HCEC 1CT (cell line): ENCODE measurements around the gene LCMT2.
A peak's percentile ranks its signal among the peaks of the same experiment; 100 is the strongest.
"Not testable (repeated sequence)": the region's sequence is repeated elsewhere in the genome, so short reads cannot be mapped to it uniquely, and the experiment has no call there.

Experiments
- DNase-seq: peaks from one replicate; pipeline ENCODE4 v3.0.0-alpha.2; 2017

Gene LCMT2

GRCh38 chr15:43316016-43316970 lies 14.1 kb downstream of the LCMT2 start:
- peak; percentile 50 for DNase-seq

DNA sequence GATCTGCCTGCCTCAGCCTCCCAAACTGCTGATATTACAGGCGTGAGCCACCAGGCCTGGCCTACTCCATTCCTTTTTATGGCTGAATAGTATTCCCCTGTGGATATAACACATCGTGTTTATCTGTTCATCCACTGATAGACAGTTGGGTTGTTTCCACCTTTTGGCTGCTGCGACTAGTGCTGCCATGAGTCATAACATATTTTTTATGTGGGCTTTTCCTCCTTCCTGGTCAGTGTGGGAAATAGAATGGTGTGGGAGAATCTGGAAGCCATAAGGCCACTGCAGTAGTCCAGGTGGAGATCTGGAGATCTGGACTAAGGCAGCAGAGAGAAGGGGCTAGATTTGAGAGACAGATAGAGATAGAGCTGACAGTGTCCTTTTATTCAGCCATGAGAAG lies 16.2 kb downstream of the LCMT2 start:
- DNase-seq = peak; percentile 41

GRCh38 chr15:43312378-43312777 lies 18.0 kb downstream of the LCMT2 start:
- no peak for DNase-seq

DNA sequence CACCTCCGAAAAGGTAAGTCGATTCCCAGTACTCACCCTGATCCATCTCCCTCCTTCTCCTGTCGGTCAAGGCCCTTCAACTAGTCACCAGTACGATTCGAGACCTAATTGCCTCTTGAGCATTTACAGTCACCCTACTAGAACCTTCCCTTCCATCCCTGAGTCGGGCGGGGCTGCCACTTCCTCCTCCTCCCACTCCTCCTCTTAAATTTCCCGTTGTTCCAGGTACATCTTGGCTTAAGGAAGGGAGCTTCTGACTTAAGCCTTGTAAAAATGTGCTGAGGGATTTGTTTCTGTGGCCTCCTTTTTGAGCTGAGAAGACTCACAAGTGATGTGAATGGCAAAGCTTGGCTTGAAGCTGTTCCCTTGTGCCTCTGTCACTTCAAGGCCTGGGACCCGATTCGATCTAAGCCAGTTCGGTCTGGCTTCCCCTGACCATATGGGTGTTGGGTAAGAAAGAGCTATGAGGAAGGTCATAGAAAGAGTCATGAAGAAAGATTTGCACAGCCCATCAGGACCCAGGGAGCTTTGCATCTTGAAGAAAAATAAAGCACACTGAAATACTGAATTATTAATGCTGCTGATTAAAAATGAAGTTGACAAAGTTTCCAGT lies 28.1 kb downstream of the LCMT2 start, which contains the start of gene TGM7:
TGM7 (minus strand) TSS at position 51 of the 613 bp plus-strand sequence.
- DNase-seq = no peak

DNA sequence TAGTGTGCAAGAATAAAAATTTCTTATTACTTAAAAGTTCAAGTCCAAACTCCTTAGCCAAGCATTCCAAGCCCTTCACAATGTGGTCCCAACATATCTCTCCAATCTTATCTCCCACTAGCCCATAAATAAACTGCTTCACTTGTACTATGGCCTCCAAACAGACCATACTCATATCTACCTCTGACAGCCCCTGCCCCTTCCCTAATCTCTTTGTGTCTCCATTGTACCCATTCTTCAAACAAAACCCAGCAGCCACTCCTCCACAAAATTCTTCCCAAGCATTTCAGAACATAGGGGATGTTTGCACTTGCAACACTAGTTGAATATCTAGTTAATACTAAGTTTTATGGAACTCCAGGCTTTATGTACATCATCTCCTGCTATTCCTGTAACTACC lies 30.5 kb downstream of the LCMT2 start:
- DNase-seq = no peak

DNA sequence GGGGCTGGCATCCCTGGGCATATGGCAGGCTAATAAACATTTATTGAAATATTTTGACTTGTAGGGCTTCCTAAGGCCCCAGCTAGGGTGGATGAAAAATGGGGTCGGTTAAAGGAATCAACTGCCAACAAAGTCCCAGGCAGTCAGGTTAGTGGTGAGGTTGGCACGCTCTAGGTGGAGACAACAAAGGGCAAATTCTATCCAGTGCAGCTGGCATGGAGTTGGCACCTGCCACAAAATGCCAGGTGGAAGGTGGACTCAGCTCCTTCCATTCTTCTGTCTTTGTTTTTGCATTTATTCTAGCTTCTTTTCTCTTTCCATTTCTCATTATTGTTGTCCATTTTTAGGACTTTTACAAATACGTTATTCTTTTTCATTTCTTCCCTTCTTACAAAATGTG lies 31.0 kb downstream of the LCMT2 start:
- no peak for DNase-seq

DNA sequence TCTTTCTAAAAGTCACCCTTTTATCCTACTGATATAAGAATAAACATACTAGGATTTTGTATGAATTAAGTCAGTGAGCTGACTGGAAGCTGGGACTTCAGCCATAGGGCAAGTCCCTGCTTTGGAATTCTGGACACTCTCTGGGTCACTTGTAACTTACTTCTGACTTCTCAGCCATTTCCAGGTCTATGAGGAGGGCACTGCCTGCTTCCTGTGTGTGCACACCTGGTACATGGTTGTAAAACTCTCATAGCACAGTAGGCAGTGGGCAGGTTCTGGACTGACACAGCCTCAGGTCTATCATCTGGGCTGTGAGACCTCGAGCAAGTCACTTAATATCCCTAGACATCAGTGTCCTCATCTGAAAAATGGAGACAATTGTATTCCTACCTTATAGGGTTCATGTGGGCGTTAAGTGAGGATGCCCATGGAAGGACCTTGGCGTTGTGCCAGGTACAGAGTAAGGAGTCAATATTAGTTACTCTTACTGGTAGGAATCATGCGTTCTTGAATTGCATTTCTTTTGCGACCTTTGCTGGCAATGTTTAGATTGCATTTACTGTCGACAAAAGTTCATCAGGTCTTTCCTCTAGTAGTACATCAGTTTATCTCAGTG lies 36.2 kb downstream of the LCMT2 start:
- DNase-seq = no peak

DNA sequence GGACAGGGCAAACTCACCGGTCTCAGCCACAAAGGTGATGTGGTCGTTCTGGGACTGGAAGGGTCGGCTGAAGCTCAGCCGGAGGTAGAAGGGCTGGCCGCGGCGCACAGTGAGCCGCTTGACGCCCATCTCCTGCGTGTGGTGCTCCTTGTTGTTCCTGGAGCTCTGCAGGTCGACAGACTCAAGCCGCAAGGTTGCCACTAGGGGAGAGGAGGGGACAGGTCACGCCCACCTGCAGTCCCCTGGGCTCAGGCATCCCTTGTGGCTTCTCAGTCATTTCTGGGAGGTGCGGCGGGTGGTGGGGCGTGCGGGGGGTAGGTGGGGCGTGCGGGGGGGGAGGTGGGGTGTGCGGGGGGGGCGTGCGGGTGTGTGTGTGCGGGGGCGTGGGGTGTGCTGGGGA lies 36.9 kb downstream of the LCMT2 start:
- no peak for DNase-seq

- DNase-seq = peak; percentile 52
Observed at GRCh38 chr15:43292375-43293078, 37.8 kb downstream of the LCMT2 start.

- DNase-seq = not testable (repeated sequence)
Observed at GRCh38 chr15:43289656-43290055, 40.7 kb downstream of the LCMT2 start.

- no peak for DNase-seq
Observed at GRCh38 chr15:43287254-43287653, 43.1 kb downstream of the LCMT2 start.

GRCh38 chr15:43286074-43286473 lies 44.3 kb downstream of the LCMT2 start:
- no peak for DNase-seq

GRCh38 chr15:43285609-43286037 lies 44.8 kb downstream of the LCMT2 start:
- peak; percentile 64 for DNase-seq

DNA sequence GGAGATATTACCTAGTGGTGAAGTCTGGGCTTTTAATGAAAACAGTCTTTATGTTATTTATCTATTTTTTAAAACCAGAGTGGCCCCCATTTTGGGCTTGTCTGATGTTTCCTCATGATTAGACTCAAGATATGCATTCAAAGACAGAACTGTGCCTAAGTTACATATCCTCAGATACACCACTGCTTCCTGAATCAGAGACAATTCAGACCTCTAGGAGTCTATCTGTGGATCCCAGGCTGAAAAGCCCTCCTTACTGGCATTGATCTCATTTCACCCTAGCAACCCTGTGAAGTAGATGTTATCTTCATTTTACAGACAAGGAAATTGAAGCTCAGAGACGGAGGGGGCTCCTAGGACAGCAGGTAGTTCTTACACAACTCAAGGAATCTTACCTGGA lies 46.8 kb downstream of the LCMT2 start:
- no peak for DNase-seq

GRCh38 chr15:43281926-43282602 lies 48.3 kb downstream of the LCMT2 start:
- DNase-seq = no peak

- no peak for DNase-seq
Observed at GRCh38 chr15:43280996-43281395, 49.4 kb downstream of the LCMT2 start.

GRCh38 chr15:43279496-43279895 lies 50.9 kb downstream of the LCMT2 start:
- DNase-seq = no peak

DNA sequence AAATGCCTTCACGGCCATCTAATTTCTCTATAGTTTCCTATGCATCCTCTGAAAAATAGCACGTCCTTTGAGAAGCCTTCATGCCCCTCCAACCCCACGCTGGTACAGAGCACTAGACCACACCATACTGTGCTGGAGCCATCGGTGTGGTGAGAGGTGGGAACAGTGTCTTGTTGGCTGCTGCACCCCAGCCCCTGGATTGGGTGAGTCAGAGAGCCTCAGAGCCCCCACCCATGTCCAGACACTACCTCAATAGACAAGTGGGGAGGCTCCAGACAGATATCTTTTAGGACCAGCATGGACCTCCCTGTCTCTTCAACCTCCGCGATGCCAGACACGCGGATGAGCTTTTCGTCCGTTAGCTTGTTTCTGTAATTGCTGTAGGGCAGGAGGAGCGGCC lies 51.5 kb downstream of the LCMT2 start:
- DNase-seq = no peak

GRCh38 chr15:43277901-43278300 lies 52.5 kb downstream of the LCMT2 start:
- DNase-seq = no peak

- DNase-seq = no peak
Observed at GRCh38 chr15:43277231-43277823, 53.0 kb downstream of the LCMT2 start.

DNA sequence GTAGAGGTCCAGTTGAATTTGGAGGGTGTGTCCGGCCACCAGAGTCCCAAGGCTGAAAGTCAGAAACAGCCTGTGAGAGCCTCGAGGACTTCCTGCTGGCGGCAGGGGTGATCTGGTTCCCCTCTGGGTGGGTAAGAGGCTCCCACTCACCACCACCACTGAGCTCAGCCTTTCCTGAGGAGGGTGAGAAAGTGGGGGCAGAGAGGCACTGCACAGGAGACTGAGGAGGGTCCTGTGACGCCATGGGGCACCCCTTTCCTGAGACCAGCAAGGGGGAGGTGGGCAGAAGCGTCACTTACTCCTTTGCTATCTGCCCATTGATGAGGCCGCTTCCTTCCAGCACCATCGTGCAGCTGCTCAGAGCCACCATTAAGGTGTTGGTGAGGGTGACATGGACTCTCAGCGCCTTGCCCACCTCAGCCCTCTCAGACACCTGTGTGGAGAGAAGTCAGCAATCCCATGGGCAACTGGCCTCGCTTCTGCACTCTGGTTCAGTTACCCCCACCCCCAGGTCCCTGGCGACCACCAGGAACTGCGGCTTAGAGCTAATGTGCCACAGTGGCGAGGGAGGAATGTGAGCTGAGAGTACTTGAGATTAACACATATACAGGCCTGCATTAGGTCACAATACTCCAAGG lies 53.7 kb downstream of the LCMT2 start:
- DNase-seq = no peak
